ENCODE data around the gene CPNE4. TPM values are rescaled to one million over a fixed set of nuclear protein-coding genes. Genes with fewer than 3 reads are reported as not detected.

The CPNE4 gene
- total RNA-seq, 1 experiment from 2014 or later: 1.9 TPM

DNA sequence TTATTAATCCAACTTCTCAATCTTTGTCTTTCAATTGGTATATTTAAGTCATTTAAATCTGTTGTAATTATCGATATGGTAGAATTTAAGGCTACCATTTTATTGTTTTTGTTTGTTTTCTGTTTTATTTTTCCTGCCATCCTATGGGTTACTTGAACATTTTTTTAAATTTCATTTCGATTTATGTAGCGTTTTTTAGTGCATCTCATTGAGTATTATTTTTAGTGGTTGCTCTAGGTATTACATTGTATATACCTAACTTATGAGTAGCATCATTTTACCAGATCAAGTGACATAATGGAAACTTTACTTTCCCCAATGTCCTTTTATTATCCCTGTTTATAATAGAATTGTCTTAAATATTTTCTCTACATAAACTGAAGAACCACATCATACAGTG is 284.6 kb downstream of the CPNE4 start:
- no peaks in the 10 kb centered on the region for H3K27me3 Mint-ChIP-seq (ENCODE audit: low read depth)
- H3K9me3 Mint-ChIP-seq: no peaks in the 10 kb centered on the region
- Histone ChIP-seq H3K4me1 (ENCODE audit: insufficient read depth, low read length) (no peaks in the 10 kb centered on the region), H3K23ac (ENCODE audit: insufficient read length, low read depth, low read length) (no peak overlapping the region), H2BK12ac (ENCODE audit: insufficient read length, low read depth, low read length) (no peak overlapping the region), H3K4me2 (ENCODE audit: insufficient read depth, insufficient read length, low read length) (no peak overlapping the region), H2BK120ac (ENCODE audit: low read depth, low read length, poor library complexity, severe bottlenecking) (no peak overlapping the region), H3K79me1 (ENCODE audit: insufficient read depth, low read depth, low read length, poor library complexity, severe bottlenecking) (no peaks in the 10 kb centered on the region), H3K56ac (ENCODE audit: insufficient read length, low read depth, low read length) (no peak overlapping the region), H3K9me3 (ENCODE audit: control insufficient read depth, low read depth, low read length) (no peaks in the 10 kb centered on the region), H2BK20ac (ENCODE audit: low read depth, low read length, poor library complexity, severe bottlenecking) (no peak overlapping the region), H3K18ac (ENCODE audit: insufficient read length, low read depth, low read length) (no peak overlapping the region), H3K23me2 (ENCODE audit: insufficient read length, low read depth, low read length, poor library complexity, severe bottlenecking) (no peaks in the 10 kb centered on the region), H2AK5ac (ENCODE audit: insufficient read length, low read length) (no peak overlapping the region), H3K14ac (ENCODE audit: insufficient read depth, low read length) (no peak overlapping the region), H3K27me3 (ENCODE audit: insufficient read depth, low read length) (no peaks in the 10 kb centered on the region), H2BK5ac (ENCODE audit: insufficient read length, low read length) (no peak overlapping the region), H4K8ac (replicated peaks; ENCODE audit: insufficient read length, low read depth, low read length) (no peak overlapping the region), H4K5ac (ENCODE audit: insufficient read length, low read depth, low read length) (no peak overlapping the region), H3K9ac (ENCODE audit: extremely low read depth, insufficient read length, low read length) (no peak overlapping the region), H3K27ac (ENCODE audit: insufficient read length, low read depth, low read length) (no peak overlapping the region), H4K20me1 (ENCODE audit: control insufficient read depth, insufficient read depth, insufficient read length) (no peaks in the 10 kb centered on the region), H3K79me2 (ENCODE audit: insufficient read depth, low read length) (no peaks in the 10 kb centered on the region), H2AFZ (ENCODE audit: low read length) (no peak overlapping the region), H3K4ac (ENCODE audit: low read depth, low read length) (no peak overlapping the region), H3T11ph (ENCODE audit: low read length) (no peak overlapping the region), H4K91ac (ENCODE audit: insufficient read length, low read depth, low read length) (no peak overlapping the region), H2BK15ac (ENCODE audit: low read depth, low read length) (no peak overlapping the region)
- no peak overlapping the region for H3K27ac Mint-ChIP-seq
- H3K4me1 Mint-ChIP-seq: peaks cover 6 to 12% of the 10 kb centered on the region in 2 experiments; a peak in 3 of 4 replicates
- no peak overlapping the region for H3K4me3 Mint-ChIP-seq
- no CpG with 5 or more reads among the region's 3 CpGs for WGBS (ENCODE audit: extremely low coverage, insufficient read length, low lambda C conversion rate)
- TF ChIP-seq, protein P1, sequence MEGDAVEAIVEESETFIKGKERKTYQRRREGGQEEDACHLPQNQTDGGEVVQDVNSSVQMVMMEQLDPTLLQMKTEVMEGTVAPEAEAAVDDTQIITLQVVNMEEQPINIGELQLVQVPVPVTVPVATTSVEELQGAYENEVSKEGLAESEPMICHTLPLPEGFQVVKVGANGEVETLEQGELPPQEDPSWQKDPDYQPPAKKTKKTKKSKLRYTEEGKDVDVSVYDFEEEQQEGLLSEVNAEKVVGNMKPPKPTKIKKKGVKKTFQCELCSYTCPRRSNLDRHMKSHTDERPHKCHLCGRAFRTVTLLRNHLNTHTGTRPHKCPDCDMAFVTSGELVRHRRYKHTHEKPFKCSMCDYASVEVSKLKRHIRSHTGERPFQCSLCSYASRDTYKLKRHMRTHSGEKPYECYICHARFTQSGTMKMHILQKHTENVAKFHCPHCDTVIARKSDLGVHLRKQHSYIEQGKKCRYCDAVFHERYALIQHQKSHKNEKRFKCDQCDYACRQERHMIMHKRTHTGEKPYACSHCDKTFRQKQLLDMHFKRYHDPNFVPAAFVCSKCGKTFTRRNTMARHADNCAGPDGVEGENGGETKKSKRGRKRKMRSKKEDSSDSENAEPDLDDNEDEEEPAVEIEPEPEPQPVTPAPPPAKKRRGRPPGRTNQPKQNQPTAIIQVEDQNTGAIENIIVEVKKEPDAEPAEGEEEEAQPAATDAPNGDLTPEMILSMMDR (conservative IDR thresholded peaks at IDR 0.05): no peak; the same call in 1 of the 3 replicates
- DNase-seq: no peak
- H3K36me3 Mint-ChIP-seq (ENCODE audit: insufficient read depth in 1 of 3, low read depth in 3 of 3): no peaks in the 10 kb centered on the region
